HL-60 (cell line): ENCODE measurements around the gene RASGEF1B.

ENCODE experiments used
- DNase-seq, 2 experiments: peaks; one replicate each; pipeline ENCODE4 v3.0.0-alpha.2; 2010 to 2020; ENCODE audit warnings: low read depth in 1 of 2, low spot score in 1 of 2
- H3K27ac ChIP-seq: fragments of 250-450 bp; sonication (Bioruptor Pico); replicated peaks from 2 replicates; pipeline ENCODE4 v1.5.1; 2020; ENCODE audit warnings: mild to moderate bottlenecking, moderate library complexity
- H3K27me3 ChIP-seq: fragments of 250-450 bp; sonication (Bioruptor Pico); 2 replicates; pipeline ENCODE4 v1.5.1; 2021; ENCODE audit warnings: mild to moderate bottlenecking, moderate library complexity; ENCODE audit not compliant: insufficient read depth, poor library complexity, severe bottlenecking
- H3K4me3 ChIP-seq: replicated peaks from 2 replicates; pipeline ENCODE4 v1.5.1; 2011; ENCODE audit warnings: mild to moderate bottlenecking, control low read depth, low read length; ENCODE audit not compliant: insufficient read depth
- GABPA ChIP-seq: IDR thresholded peaks from 2 replicates; pipeline ENCODE4 v1.6.1; 2012; ENCODE audit warnings: low read depth
- POLR2AphosphoS5 ChIP-seq: IDR thresholded peaks from 2 replicates; pipeline ENCODE4 v1.6.1; 2012; ENCODE audit warnings: low read depth
- REST ChIP-seq: IDR thresholded peaks from 2 replicates; pipeline ENCODE4 v1.6.1; 2012; ENCODE audit warnings: low read depth; ENCODE audit not compliant: insufficient replicate concordance
- SPI1 ChIP-seq: IDR thresholded peaks from 2 replicates; pipeline ENCODE4 v1.6.1; 2012; ENCODE audit warnings: low read depth, mild to moderate bottlenecking, borderline replicate concordance
- TF ChIP-seq, protein P1 (sequence below): IDR thresholded peaks from one replicate; pipeline ENCODE4 v1.5.1; 2011; ENCODE audit warnings: low read length, control low read depth, inconsistent platforms; ENCODE audit not compliant: insufficient read depth

The RASGEF1B gene

GRCh38 chr4:81427344-81427821 is 44.3 kb downstream of the RASGEF1B start:
- no peaks in the 10 kb centered on the region for H3K27me3 ChIP-seq
- TF ChIP-seq POLR2AphosphoS5 = no peak
- TF ChIP-seq GABPA = no peak
- no peak for TF ChIP-seq SPI1
- no peak for TF ChIP-seq REST
- TF ChIP-seq, protein P1, sequence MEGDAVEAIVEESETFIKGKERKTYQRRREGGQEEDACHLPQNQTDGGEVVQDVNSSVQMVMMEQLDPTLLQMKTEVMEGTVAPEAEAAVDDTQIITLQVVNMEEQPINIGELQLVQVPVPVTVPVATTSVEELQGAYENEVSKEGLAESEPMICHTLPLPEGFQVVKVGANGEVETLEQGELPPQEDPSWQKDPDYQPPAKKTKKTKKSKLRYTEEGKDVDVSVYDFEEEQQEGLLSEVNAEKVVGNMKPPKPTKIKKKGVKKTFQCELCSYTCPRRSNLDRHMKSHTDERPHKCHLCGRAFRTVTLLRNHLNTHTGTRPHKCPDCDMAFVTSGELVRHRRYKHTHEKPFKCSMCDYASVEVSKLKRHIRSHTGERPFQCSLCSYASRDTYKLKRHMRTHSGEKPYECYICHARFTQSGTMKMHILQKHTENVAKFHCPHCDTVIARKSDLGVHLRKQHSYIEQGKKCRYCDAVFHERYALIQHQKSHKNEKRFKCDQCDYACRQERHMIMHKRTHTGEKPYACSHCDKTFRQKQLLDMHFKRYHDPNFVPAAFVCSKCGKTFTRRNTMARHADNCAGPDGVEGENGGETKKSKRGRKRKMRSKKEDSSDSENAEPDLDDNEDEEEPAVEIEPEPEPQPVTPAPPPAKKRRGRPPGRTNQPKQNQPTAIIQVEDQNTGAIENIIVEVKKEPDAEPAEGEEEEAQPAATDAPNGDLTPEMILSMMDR = no peak
- no peak overlapping the region for H3K27ac ChIP-seq
- H3K4me3 ChIP-seq = no peak overlapping the region
- DNase-seq = no peak

DNA sequence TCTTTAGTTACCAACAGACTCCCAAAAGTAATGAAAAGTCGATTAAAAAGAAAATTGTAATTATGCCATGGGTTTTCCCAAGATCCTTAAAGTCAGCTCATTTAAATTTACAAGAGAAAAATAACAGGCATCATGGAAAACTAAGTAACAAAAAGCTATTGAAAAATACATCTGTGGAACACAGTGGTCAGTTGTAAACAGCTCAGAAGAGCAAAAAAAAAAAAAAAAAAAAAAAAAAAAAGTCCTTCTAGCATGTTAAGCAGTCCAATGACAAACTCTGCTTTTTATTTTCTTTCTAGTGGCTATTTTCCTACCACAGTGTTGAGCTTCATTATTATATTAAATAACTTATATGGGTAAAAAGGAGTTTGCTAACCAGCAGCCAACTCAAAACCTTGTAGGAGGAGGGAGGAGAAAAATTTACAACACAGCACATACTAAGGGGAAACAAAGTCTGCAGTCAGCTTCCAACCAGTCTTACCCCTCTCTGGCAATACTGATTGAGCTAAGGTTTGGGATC is 44.9 kb downstream of the RASGEF1B start:
- no peak overlapping the region for H3K4me3 ChIP-seq
- no peak for DNase-seq
- TF ChIP-seq REST (no peak), GABPA (no peak), SPI1 (no peak), POLR2AphosphoS5 (no peak)
- TF ChIP-seq, protein P1 = no peak
- no peaks in the 10 kb centered on the region for H3K27me3 ChIP-seq
- H3K27ac ChIP-seq = no peak overlapping the region

- H3K27ac ChIP-seq = no peak overlapping the region
- TF ChIP-seq POLR2AphosphoS5 = no peak
- TF ChIP-seq, protein P1 = no peak
- TF ChIP-seq SPI1 = no peak
- TF ChIP-seq REST = no peak
- TF ChIP-seq GABPA = no peak
- no peak for DNase-seq
- no peak overlapping the region for H3K4me3 ChIP-seq
- H3K27me3 ChIP-seq = no peaks in the 10 kb centered on the region
Observed at GRCh38 chr4:81424816-81425755, 46.6 kb downstream of the RASGEF1B start.
